OCI-LY7 (cell line): Measurements from ENCODE around the gene NLGN1.

Experiments used
- EZH2phosphoT487 ChIP-seq: fragments of 200-600 bp; sonication (generic); IDR thresholded peaks from 2 replicates; pipeline ENCODE4 v1.6.1; 2018; ENCODE audit warnings: low read depth, borderline replicate concordance, mild to moderate bottlenecking, mixed run types, antibody characterized with exemption, low read length, moderate library complexity, mixed read lengths
- TF ChIP-seq, protein P1 (sequence below): fragments of 200-600 bp; sonication (generic); conservative IDR thresholded peaks from 2 replicates; pipeline ENCODE4 v1.5.1; 2014; ENCODE audit warnings: mild to moderate bottlenecking, antibody characterized with exemption, low read length, moderate library complexity, mixed read lengths

DNA sequence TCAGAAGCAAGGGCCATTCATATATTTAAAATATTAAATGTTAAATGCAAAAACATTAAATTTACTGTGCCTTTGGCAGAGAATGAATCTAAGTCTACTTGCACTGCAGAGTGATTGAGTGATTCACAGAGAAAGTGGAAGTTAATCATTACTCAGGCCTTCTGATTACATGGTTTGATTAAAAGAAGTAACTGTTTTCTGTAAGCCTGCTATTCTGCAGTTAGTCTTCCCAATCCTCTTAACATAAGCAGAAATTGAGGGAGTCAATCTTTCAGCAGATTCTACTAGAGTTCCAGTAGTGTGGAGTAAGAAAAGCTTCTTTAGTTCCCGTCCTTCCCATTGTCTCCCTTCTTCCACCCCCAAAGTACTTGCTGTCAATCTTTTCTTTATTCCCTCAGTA lies 1.5 kb downstream of the NLGN1 start:
- TF ChIP-seq, protein P1, sequence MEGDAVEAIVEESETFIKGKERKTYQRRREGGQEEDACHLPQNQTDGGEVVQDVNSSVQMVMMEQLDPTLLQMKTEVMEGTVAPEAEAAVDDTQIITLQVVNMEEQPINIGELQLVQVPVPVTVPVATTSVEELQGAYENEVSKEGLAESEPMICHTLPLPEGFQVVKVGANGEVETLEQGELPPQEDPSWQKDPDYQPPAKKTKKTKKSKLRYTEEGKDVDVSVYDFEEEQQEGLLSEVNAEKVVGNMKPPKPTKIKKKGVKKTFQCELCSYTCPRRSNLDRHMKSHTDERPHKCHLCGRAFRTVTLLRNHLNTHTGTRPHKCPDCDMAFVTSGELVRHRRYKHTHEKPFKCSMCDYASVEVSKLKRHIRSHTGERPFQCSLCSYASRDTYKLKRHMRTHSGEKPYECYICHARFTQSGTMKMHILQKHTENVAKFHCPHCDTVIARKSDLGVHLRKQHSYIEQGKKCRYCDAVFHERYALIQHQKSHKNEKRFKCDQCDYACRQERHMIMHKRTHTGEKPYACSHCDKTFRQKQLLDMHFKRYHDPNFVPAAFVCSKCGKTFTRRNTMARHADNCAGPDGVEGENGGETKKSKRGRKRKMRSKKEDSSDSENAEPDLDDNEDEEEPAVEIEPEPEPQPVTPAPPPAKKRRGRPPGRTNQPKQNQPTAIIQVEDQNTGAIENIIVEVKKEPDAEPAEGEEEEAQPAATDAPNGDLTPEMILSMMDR: no peak
- no peak for TF ChIP-seq EZH2phosphoT487
